NCI-H187 (cell line): Measurements from ENCODE around the gene ATPAF2.

Experiments used
- DNase-seq, 2 experiments: peaks; one replicate each; lab custom pipeline; 2025; lab: John Stamatoyannopoulos, UW

The ATPAF2 gene

GRCh38 chr17:17985555-17985954 is 53.4 kb downstream of the ATPAF2 start:
- no peak for DNase-seq

- no peak for DNase-seq
These were observed 53.8 kb downstream of the ATPAF2 start for GRCh38 chr17:17985153-17985552.

- DNase-seq: no peak
These were observed 55.2 kb downstream of the ATPAF2 start for GRCh38 chr17:17983776-17984175.

DNA sequence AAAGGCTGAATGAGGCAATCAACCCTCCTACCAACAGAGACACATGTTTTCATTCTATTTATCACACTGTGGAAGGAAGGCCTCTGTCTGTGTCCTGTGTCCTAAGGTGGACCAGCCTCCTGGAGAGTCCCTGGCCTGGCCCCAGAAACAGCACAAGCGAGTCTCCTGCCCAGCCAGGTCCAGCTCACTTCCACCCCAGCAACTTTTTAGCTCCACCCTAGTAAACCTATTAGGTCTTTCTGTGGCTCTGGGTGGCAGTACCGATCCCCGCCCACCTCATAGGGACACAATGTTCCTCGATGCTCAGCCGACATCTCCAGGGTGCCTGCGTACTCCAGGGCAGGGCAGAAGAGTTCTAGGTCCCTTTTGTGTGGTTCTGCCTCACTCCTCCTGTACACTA is 55.6 kb downstream of the ATPAF2 start:
- no peak for DNase-seq

GRCh38 chr17:17982801-17983200 is 56.2 kb downstream of the ATPAF2 start:
- no peak for DNase-seq

DNA sequence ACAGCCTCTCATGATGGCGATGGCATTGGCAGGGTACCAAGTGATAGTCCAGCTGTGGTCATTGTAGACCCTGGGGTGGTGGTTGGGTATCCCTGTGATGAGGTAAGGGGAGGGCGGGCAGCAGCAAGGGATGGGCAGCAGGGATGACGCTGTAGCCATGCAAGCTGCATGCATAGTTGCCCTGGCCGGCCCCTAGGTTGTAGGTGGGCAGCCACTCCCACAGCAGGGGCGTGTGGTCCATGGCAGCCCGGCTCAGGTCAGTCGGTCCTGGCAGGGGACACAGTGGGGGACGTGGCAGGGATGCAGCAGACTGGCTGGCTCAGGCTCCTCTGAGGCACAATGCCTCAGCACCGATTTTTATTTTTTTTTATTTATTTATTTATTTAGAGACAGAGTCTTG is 57.6 kb downstream of the ATPAF2 start:
- DNase-seq: no peak

DNA sequence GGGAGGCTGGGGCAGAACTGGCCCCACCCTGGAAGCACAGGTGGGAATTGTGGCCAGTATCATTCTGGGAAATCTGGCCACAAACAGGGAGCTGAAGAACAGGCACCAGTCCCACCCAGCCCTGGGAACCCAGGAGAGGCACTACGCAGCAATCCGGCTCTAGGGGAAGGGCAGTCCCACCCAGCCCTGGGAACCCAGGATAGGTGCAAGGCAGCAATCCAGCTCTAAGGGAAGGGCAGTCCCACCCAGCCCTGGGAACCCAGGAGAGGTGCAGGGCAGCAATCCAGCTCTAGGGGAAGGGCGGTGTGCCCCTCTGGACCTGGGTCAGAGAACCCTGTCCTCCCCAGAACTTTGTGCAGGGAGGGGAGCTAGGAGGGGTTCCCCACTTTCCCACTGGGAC is 59.2 kb downstream of the ATPAF2 start:
- no peak for DNase-seq

DNA sequence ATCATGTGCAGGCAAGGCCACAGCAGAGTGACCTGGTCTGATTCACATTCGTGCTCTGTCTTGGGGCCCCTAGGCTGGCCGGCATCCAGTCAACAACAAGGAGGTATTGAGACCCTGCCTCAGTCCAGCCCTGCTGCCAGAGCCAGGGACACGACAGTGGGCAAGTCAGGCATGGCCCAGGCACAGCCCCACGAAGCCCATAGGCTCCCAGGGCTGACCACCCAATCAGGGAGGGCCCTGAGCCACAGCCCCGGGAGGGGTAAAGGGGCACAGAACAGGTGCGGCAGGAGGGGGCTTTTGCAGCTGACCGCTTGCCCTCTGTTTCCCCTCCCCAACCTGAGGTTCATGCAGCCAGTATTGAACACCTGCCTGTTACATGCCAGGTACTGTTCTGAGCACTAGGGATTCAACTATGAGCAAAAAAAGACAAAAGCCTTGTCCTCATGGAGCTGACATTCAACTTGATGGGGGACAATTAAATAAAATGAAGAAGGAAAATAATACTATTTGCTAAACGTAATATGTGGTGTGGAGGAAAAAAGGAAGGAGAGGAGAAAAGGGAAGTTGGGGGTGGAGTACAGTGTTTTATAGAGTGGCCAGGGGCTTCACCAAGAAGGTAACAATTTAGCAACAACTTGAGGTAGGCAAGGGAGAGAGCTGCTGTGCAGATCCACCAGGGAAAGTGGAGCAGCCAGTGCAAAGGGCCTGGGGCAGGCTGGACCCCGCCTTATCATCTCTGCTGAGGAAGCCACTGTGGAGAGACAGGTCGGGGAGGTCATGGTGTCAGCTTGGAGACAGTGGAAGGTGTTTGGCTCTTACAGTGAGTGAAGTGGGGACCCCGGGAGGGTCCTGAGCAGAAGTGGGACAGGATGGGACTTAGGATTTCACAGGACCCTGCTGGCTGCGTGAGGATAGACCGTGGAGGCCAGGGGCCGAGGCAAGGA is 60.2 kb downstream of the ATPAF2 start:
- no peak for DNase-seq

DNA sequence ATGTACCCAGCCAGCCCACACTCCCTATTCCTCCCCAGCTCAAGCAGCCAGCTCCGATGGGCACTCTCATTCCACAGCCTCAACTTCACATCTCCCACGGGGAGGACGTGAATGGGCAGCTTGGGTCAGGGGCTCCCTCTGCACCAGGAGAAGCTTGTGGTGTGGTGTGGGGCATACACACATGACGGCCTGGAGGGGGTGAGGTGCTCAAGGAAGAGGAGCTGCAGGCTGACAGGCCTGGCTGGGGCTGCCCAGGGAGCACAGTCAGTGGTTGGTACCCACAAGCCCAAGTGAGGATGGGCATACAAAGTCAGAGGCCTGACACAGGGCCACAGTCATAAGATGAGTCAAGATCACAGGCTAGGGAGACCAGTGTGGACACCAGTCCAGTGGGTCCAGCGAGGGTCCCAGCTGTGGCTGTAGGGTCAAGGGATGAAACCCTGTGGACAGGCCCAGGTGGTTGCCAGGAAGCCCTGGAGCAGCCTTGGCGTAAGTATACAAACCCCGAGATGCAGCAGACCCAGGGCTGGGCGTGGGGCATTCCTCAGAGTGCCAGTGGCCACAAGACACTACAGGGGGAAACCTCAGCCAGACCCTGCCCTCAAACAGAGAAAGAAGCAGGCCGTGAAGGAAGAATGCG is 61.9 kb downstream of the ATPAF2 start:
- no peak for DNase-seq

GRCh38 chr17:17975436-17975835 is 63.5 kb downstream of the ATPAF2 start:
- DNase-seq: no peak

- no peak for DNase-seq
These were observed 66.1 kb downstream of the ATPAF2 start for GRCh38 chr17:17972952-17973254.

DNA sequence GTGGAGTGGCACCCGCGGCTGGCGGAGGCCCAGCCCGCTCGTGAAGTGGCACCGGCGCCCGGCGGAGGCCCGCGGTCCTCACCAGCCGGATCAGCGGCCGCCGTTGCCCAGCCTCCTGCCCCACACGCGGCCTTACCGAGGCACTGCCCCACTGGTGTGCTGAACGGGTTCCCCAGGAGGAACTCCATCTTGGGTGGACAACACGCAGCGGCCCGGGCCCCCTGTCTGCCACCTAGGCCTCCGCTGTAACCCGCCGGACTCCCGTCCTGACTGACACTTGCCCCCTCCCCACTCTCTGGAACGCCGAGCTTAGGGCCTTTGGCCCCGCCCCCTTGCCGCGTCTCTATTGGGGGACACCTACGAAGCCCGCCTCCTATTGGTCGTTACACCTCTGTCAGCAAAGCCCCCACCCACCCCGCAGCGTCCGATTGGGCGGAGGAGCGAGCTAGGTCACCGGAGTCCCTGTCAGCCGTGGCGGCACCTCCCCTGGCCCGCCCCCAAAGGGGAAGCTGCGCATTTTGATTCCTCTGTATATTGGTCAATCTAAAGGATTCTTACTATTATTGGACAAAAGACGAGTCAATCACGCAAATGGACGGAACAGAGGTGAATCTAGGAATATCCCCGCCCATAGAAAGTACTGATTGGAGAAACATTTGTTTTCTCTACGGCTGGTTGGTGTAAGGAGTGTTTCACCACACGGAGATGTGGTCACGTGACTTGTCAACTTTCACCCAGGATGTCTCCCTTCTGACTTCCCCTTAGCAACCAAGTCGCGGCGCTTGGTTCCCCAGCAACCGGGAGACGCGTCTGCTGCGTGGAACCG is 66.6 kb downstream of the ATPAF2 start, which contains the start of the genes DRC3 and TOM1L2:
Gene DRC3, plus strand, starts transcription at position 737 of the 826 bp plus-strand sequence. CDS start 4,737 bp downstream, outside the sequence.
Gene TOM1L2, minus strand, starts transcription at position 275 of the 826 bp plus-strand sequence. Its CDS starts 87 bp downstream, at position 188.
- DNase-seq: peak; percentile 95 to 98

- no peak for DNase-seq
These were observed 67.4 kb downstream of the ATPAF2 start for GRCh38 chr17:17971431-17972125.

GRCh38 chr17:17970699-17971430 is 68.1 kb downstream of the ATPAF2 start:
- no peak for DNase-seq
